Measurements from ENCODE around the gene KCNJ8.

DNA sequence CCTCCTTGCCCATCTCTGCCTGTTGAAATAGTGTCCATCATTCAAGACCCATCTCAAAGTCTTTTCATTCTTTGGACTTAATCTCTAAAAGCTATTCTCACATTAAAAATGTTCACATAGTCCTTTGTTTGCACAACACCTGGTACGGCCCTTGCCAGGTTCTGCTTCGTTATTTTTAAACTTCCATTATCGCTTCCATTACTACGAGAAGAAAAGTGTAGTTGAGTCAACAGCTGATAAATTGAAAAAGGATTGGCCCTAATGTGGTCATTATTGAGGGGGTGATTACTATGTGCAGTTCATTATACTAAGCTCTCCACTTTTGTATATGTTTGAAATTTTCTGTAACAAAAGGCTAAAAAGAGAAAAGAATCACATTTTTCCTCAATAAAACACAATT, 17.8 kb downstream of the KCNJ8 start:
- TF ChIP-seq POLR2A (IDR thresholded peaks at IDR 0.05; ENCODE audit: low read depth): no peak
- TF ChIP-seq, protein P1, sequence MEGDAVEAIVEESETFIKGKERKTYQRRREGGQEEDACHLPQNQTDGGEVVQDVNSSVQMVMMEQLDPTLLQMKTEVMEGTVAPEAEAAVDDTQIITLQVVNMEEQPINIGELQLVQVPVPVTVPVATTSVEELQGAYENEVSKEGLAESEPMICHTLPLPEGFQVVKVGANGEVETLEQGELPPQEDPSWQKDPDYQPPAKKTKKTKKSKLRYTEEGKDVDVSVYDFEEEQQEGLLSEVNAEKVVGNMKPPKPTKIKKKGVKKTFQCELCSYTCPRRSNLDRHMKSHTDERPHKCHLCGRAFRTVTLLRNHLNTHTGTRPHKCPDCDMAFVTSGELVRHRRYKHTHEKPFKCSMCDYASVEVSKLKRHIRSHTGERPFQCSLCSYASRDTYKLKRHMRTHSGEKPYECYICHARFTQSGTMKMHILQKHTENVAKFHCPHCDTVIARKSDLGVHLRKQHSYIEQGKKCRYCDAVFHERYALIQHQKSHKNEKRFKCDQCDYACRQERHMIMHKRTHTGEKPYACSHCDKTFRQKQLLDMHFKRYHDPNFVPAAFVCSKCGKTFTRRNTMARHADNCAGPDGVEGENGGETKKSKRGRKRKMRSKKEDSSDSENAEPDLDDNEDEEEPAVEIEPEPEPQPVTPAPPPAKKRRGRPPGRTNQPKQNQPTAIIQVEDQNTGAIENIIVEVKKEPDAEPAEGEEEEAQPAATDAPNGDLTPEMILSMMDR (IDR thresholded peaks at IDR 0.05): no peak

Data from esophagus muscularis mucosa (tissue), 3 donors.